GM21390 (cell line): ENCODE results near the gene RHD.
"Not testable (repeated sequence)": the region's sequence is repeated elsewhere in the genome, so short reads cannot be mapped to it uniquely, and the experiment has no call there.

Experiments
- ATAC-seq: cut with Tn5 transposase; IDR thresholded peaks from one replicate; pipeline ENCODE4 v1.9.1; 2021; ENCODE audit not compliant: unreplicated experiment

RHD gene

DNA sequence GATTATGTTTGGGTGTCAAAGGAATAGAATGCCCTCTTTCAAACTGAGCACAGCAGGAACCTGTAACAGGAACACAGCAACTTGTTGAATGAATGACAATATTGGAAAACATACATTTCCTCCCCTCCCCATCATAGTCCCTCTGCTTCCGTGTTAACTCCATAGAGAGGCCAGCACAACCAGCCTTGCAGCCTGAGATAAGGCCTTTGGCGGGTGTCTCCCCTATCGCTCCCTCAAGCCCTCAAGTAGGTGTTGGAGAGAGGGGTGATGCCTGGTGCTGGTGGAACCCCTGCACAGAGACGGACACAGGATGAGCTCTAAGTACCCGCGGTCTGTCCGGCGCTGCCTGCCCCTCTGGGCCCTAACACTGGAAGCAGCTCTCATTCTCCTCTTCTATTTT lies at the start of gene RHD:
Gene RHD, plus strand, starts transcription at position 272 of the 400 bp plus-strand sequence. Its CDS starts 39 bp downstream, at position 311.
- not testable (repeated sequence) for ATAC-seq

- ATAC-seq, result no peak
These were observed 49.7 kb upstream of the RHD start for GRCh38 chr1:25222606-25223005.

GRCh38 chr1:25223471-25223870 lies 48.8 kb upstream of the RHD start:
- ATAC-seq, result no peak

GRCh38 chr1:25232027-25232865 lies 40.1 kb upstream of the RHD start, which contains the start of gene SYF2:
Gene SYF2, minus strand, starts transcription at chr1:25232502. Its CDS starts 35 bp downstream, at chr1:25232467.
- ATAC-seq, result peak; percentile 72

GRCh38 chr1:25232866-25233784 lies 39.2 kb upstream of the RHD start:
- peak; percentile 65 for ATAC-seq

- ATAC-seq, result not testable (repeated sequence)
These were observed 36.9 kb upstream of the RHD start for GRCh38 chr1:25235411-25235810.

- not testable (repeated sequence) for ATAC-seq
These were observed 36.0 kb upstream of the RHD start for GRCh38 chr1:25236261-25236660.

GRCh38 chr1:25238046-25238445 lies 34.3 kb upstream of the RHD start:
- ATAC-seq, result no peak

DNA sequence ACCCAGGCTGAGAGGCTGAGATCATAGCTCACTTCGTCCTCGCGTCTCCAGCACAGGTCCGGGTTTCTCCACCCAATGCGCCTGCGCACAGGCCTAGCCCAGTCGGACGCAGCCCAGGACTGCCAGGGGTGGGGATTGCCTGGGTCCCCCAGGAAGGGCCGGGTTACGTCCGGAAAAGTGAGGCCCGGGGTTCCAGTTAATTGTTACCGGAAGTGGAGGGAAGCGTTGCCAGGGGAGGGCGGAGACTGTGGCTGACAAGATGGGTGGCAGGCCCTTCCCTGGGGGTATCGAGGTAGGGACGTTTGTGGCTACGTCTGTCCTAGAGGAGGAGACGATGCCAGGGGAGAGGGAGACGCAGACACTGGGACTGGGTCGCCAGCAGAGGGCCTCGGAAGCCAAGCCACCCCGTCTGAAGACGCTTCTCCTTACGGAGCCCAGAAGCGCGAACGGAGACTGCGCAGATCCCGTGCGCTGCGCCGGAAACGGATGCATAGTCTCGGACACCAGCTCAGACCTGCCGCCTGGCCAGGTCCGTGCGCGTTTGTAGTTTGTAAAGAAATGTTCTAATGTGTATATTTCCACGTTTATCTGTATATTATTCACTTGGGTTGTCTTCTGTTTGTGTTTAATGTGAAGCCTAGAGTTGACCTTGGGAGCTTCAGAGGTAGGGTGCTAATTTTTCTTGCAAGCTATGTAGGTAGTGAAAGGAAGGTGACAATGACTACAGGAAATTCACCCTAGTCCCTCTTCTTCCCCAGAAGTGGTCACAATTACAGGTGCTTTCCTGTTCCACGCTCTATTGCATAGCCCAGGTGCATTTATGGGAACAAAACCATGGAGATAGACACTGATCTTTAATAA lies 32.4 kb upstream of the RHD start:
- ATAC-seq, result peak; percentile 70

DNA sequence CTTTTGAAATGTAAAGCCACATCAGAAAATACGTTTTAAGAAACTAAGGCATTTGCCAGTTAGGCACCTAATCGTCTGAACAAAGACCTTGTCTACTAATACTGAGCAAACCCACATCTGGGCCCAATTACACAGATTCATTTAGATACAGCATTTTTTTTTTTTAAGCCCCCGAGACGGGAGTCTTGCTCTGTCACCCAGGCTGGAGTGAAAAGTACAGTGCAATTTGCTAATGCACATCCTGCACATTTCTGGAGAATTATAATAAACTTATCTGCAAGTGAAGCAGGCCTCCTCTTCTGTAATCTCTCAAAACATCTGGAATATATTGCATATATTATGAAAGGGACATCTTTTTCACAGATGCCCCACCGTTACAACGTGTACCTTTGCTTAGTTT lies 28.4 kb upstream of the RHD start:
- no peak for ATAC-seq

GRCh38 chr1:25245393-25245792 lies 26.9 kb upstream of the RHD start:
- no peak for ATAC-seq

- ATAC-seq, result peak; percentile 3
These were observed 26.3 kb upstream of the RHD start for GRCh38 chr1:25245809-25246599.

- ATAC-seq, result peak; percentile 6
These were observed 25.7 kb upstream of the RHD start for GRCh38 chr1:25246600-25247023.

GRCh38 chr1:25247024-25247828 lies 25.1 kb upstream of the RHD start, which contains the start of gene RSRP1:
Gene RSRP1, minus strand, starts transcription at chr1:25247454. Its CDS starts 491 bp downstream, at chr1:25246963.
- ATAC-seq, result peak; percentile 82

DNA sequence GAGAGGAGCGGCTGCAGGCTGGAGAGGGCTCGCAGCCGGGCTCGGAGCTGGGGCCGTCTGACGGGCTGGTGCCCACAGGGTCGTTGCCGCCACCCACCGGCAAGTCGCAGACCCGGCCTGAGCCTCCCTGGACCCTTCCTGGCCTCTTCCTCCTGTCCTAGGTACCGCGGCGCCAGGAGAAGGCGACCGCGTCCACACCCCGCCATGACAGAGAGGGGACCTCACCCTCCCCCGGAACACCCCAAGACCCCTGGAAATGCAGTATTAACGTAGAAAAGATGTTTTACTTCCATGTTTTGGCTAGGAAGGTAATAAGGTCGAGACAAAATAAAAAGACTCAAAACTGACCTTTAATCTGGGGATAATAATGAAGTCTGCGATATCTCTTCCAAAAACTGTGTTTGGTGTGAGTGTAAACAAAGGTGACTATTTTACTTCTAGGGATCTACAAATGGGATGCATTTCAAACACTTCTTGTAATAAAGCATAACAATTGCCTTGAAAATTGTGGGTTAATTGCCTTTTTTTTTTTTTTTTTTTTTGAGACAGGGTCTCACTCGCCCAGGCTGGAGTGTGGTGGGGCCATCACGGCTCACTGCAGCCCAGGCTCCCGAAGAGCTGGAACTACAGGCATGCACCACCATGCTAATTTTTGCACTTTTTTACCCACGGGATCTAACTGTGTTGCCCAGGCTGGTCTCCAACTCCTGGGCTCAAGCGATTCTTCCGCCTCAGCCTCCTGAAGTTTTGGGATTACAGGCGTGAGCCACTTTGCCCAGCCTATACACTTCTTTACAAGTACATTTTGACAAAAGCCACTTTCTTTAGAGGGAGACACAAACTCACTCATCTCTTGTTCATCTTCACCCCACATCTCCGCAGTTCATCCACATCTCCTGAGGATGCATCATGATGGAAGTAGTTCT lies 24.2 kb upstream of the RHD start:
- peak; percentile 49 for ATAC-seq

- no peak for ATAC-seq
These were observed 18.4 kb upstream of the RHD start for GRCh38 chr1:25253911-25254310.

DNA sequence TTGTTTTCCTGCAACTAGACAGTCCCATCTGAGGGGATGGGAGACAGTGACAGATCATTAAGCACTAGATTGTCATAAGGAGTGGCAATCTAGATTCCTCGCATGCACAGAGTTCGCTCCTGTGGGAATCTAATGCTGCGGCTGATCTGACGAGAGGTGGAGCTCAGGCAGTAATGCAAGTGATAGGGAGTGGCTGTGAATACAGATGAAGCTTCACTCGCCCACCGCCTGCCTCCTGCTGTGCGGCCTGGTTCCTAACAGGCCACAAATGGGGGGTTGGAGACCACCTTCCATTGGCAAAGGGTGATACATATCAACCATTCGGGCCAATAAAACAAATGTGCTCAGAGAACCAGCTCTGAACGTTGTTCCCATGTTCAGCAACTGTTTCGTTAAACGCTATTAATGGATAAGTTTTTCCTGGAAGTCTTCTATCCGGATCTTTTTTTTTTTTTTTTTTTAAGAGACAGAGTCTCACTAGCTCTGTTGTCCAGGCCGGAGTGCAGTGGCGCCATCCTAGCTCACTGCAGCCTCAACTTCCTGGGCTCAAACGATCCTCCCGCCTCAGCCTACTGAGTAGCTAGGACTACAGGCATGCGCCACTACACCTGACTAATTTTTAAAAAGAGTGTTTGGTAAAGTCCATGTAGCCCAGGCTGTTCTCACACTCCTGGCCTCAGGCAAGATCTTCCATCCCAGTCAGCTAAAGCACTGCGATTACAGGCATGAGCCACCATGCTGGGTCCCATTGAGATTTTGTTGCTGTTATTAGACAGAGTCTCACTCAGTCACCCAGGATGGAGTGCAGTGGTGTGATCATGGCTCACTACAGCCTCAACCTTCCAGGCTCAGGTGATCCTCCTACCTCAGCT lies 16.4 kb upstream of the RHD start:
- ATAC-seq, result no peak
